Activated CD4-positive, alpha-beta T cell treated with anti-CD3 and anti-CD28 coated beads, Interleukin-2, Interleukin-4, amounts not matched to agents 100 ng/mL and 50 ng/mL, durations not matched to agents 16 hours and 8 hours (primary cell): Measurements from ENCODE around the gene NEURL3.

Source experiments
- DNase-seq: peaks from one replicate; pipeline ENCODE4 v3.0.0-alpha.2; 2020; ENCODE audit warnings: low spot score

NEURL3 gene

GRCh38 chr2:96527286-96528005 lies 22.3 kb upstream of the NEURL3 start:
- peak; percentile 92 for DNase-seq

- DNase-seq, result no peak
These were observed 21.6 kb upstream of the NEURL3 start for GRCh38 chr2:96526615-96527285.

- DNase-seq, result no peak
These were observed 21.0 kb upstream of the NEURL3 start for GRCh38 chr2:96526101-96526591.

- DNase-seq, result no peak
These were observed 20.0 kb upstream of the NEURL3 start for GRCh38 chr2:96525211-96525507.

- DNase-seq, result peak; percentile 90
These were observed 19.5 kb upstream of the NEURL3 start for GRCh38 chr2:96524482-96525210.

GRCh38 chr2:96523659-96524481 lies 18.7 kb upstream of the NEURL3 start:
- no peak for DNase-seq

- DNase-seq, result no peak
These were observed 17.4 kb upstream of the NEURL3 start for GRCh38 chr2:96522304-96523203.

GRCh38 chr2:96521219-96521618 lies 16.1 kb upstream of the NEURL3 start:
- no peak for DNase-seq

- no peak for DNase-seq
These were observed 15.5 kb upstream of the NEURL3 start for GRCh38 chr2:96520697-96521096.

- no peak for DNase-seq
These were observed 15.1 kb upstream of the NEURL3 start for GRCh38 chr2:96520231-96520630.

- DNase-seq, result no peak
These were observed 11.9 kb upstream of the NEURL3 start for GRCh38 chr2:96517079-96517478.

GRCh38 chr2:96514521-96514920 lies 9.4 kb upstream of the NEURL3 start:
- DNase-seq, result no peak

- DNase-seq, result no peak
These were observed 7.2 kb upstream of the NEURL3 start for GRCh38 chr2:96512341-96512740.

- DNase-seq, result no peak
These were observed 6.7 kb upstream of the NEURL3 start for GRCh38 chr2:96511851-96512250.

- no peak for DNase-seq
These were observed 5.9 kb upstream of the NEURL3 start for GRCh38 chr2:96510931-96511595.

GRCh38 chr2:96509847-96510230 lies 4.7 kb upstream of the NEURL3 start:
- no peak for DNase-seq

GRCh38 chr2:96509114-96509846 lies 4.1 kb upstream of the NEURL3 start:
- DNase-seq, result peak; percentile 80

GRCh38 chr2:96508521-96509113 lies 3.5 kb upstream of the NEURL3 start:
- no peak for DNase-seq

GRCh38 chr2:96507957-96508520 lies 2.9 kb upstream of the NEURL3 start:
- peak; percentile 83 for DNase-seq
